ENCODE results near the gene IGF2BP3. TPM values are rescaled to one million over a fixed set of nuclear protein-coding genes. Genes with fewer than 3 reads are reported as not detected.

IGF2BP3 gene
- total and polyA plus RNA-seq, 2 donors (not counting 3 experiments of a cell fraction or from before 2014, with no cell fraction given) = 41.2 to 111 TPM

DNA sequence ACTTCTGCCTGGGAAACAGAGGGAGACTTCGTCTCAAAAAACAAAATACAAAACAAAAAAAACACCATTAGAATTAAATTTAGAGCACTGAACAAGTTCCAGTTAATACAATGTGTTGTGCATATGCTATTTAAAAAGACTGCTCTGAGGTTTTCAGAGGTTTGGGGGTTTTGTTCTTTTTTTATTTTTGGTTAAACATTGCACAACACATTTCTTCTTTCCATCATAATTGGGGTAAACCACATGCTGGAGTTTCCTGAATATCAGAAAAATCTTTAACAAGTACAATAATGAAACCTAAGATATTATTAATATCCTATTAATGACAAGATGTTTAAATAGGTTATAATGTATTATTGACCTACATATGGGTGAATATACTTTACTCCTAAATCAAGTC lies 26.3 kb downstream of the IGF2BP3 start:
- H4K20me1 ChIP-seq (replicated peaks; ENCODE audit: control insufficient read depth, extremely low read depth, insufficient read depth, low read length) = no peaks in the 10 kb centered on the region
- BruUV-seq (replicated peaks) = no TSS peak
- POLR2A ChIA-PET = no interaction called here
- H3K9me1 ChIP-seq (replicated peaks; ENCODE audit: control insufficient read depth, extremely low read depth, insufficient read depth, low read length) = no peaks in the 10 kb centered on the region
- H3K36me3 ChIP-seq (ENCODE audit: control insufficient read depth in 2 of 2, extremely low read depth in 1 of 2, insufficient read depth in 2 of 2, low read length in 2 of 2) = no peaks in the 10 kb centered on the region
- no peak overlapping the region for H3K27ac ChIP-seq (ENCODE audit: insufficient read depth, low read depth, low read length)
- dilution Hi-C loops (cut with MboI; ENCODE audit: extremely low pct_ligation_motif_present, low sequenced_read_pairs) = no loop called here
- intact Hi-C loops (cut with micrococcal nuclease) = no loop called here
- H3K4me1 ChIP-seq (ENCODE audit: control insufficient read depth, extremely low read depth, insufficient read depth, low read length) = no peaks in the 10 kb centered on the region
- TF ChIP-seq MYC (IDR thresholded peaks at IDR 0.05; ENCODE audit: low read depth, low read length) (no peak), GATA2 (IDR thresholded peaks at IDR 0.05; ENCODE audit: insufficient read depth, insufficient read length, low read depth, low read length) (no peak), POLR2A (IDR thresholded peaks at IDR 0.05; ENCODE audit: low read depth, low read length) (no peak)
- DNase-seq (ENCODE audit: low read depth, low spot score) (no peak), FAIRE-seq (no peak)
- no peak overlapping the region for H3K9ac ChIP-seq (replicated peaks; ENCODE audit: extremely low read depth, insufficient read depth, low read length)
- H3K9me3 ChIP-seq (replicated peaks; ENCODE audit: control insufficient read depth, insufficient read depth, low read length) = no peaks in the 10 kb centered on the region
- H3K27me3 ChIP-seq (ENCODE audit: control insufficient read depth in 2 of 2, insufficient read depth in 2 of 2, low read length in 2 of 2) = no peaks in the 10 kb centered on the region
- H3K79me2 ChIP-seq (ENCODE audit: control insufficient read depth, insufficient read depth, low read length) = peaks cover 94% of the 10 kb centered on the region
- H2AFZ ChIP-seq (ENCODE audit: low read depth, low read length) = no peak overlapping the region
- H3K4me2 ChIP-seq (ENCODE audit: insufficient read depth, low read length) = no peak overlapping the region
- CTCF ChIA-PET = interaction anchor here (1.7 kb wide), 1 partner anchor 19 kb away, joined by 5 read pairs; no protein-coding TSS in a partner anchor
- no peak overlapping the region for H3K4me3 ChIP-seq (replicated peaks in 1 of 3; ENCODE audit: insufficient read depth in 1 of 3, low read depth in 1 of 3, low read length in 3 of 3)

DNA sequence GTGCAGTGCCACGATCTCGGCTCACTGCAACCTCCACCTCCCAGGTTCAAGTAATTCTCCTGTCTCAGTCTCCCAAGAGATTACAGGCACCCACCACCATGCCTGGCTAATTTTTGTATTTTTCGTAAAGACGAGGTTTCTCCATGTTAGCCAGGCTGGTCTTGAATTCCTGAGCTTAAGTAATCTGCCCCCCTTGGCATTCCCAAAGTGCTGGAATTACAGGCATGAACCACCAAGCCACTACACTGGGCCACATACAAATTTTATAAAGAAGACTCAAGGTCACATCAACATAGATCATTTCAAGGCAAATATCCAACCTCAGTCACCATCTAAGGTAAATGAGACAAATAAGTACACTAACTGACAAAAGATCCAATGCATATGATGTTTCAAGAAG lies 32.1 kb downstream of the IGF2BP3 start:
- Histone ChIP-seq H3K36me3 (ENCODE audit: control insufficient read depth in 2 of 2, extremely low read depth in 1 of 2, insufficient read depth in 2 of 2, low read length in 2 of 2) (no peaks in the 10 kb centered on the region), H2AFZ (ENCODE audit: low read depth, low read length) (no peak overlapping the region), H4K20me1 (replicated peaks; ENCODE audit: control insufficient read depth, extremely low read depth, insufficient read depth, low read length) (peaks cover 2% of the 10 kb centered on the region), H3K27me3 (ENCODE audit: control insufficient read depth in 2 of 2, insufficient read depth in 2 of 2, low read length in 2 of 2) (no peaks in the 10 kb centered on the region), H3K4me1 (ENCODE audit: control insufficient read depth, extremely low read depth, insufficient read depth, low read length) (peaks cover 5% of the 10 kb centered on the region), H3K27ac (ENCODE audit: insufficient read depth, low read depth, low read length) (no peak overlapping the region), H3K4me3 (replicated peaks in 1 of 3; ENCODE audit: insufficient read depth in 1 of 3, low read depth in 1 of 3, low read length in 3 of 3) (no peak overlapping the region), H3K9me1 (replicated peaks; ENCODE audit: control insufficient read depth, extremely low read depth, insufficient read depth, low read length) (no peaks in the 10 kb centered on the region), H3K9ac (replicated peaks; ENCODE audit: extremely low read depth, insufficient read depth, low read length) (no peak overlapping the region), H3K4me2 (ENCODE audit: insufficient read depth, low read length) (no peak overlapping the region), H3K79me2 (ENCODE audit: control insufficient read depth, insufficient read depth, low read length) (peaks cover 94% of the 10 kb centered on the region), H3K9me3 (replicated peaks; ENCODE audit: control insufficient read depth, insufficient read depth, low read length) (no peaks in the 10 kb centered on the region)
- POLR2A ChIA-PET = no interaction called here
- dilution Hi-C loops (cut with MboI; ENCODE audit: extremely low pct_ligation_motif_present, low sequenced_read_pairs) = no loop called here
- BruUV-seq (replicated peaks) = no TSS peak
- CTCF ChIA-PET = no interaction called here
- intact Hi-C loops (cut with micrococcal nuclease) = no loop called here
- no peak for FAIRE-seq
- TF ChIP-seq POLR2A (IDR thresholded peaks at IDR 0.05; ENCODE audit: low read depth, low read length) = no peak
- TF ChIP-seq POLR2AphosphoS5 (IDR thresholded peaks at IDR 0.05; ENCODE audit: insufficient read depth, low read depth, low read length) = no peak
- no peak for TF ChIP-seq JUN (IDR thresholded peaks at IDR 0.05; ENCODE audit: borderline replicate concordance, insufficient read depth, insufficient read length, low read depth)
- TF ChIP-seq FOS (IDR thresholded peaks at IDR 0.05; ENCODE audit: borderline replicate concordance, insufficient read depth, low read length) = no peak
- TF ChIP-seq EZH2 (IDR thresholded peaks at IDR 0.05; ENCODE audit: borderline replicate concordance, low read depth, low read length, severe bottlenecking) = no peak
- DNase-seq (ENCODE audit: low read depth, low spot score) = no peak

Data from endothelial cell of umbilical vein (primary cell).